GM18511 (cell line): ENCODE data around the gene PLXDC2.

Experiments used
- ATAC-seq: cut with Tn5 transposase; IDR thresholded peaks from one replicate; pipeline ENCODE4 v1.9.1; 2021; ENCODE audit warnings: mild to moderate bottlenecking, moderate library complexity; ENCODE audit not compliant: unreplicated experiment

The PLXDC2 gene

GRCh38 chr10:20303453-20304152, 487.4 kb downstream of the PLXDC2 start:
- ATAC-seq = no peak

DNA sequence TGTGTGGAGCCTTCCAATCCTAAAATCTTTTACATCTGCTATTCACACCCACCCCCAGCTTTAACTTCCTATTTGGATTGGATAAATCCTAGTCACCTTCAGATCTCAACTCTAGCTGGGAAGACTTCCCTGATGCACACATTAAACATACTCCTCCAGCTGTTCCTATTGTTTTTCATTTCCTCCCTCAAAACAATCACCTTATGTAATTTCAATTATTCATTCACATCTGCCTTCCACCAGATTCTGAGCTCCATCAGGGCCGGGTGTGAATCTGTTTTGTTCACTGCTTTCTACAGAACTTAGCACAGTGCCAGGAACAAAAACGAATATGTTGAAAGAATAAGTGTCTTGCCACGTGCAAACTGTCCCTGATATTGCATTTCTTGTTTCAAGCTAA, 497.4 kb downstream of the PLXDC2 start:
- ATAC-seq = no peak

DNA sequence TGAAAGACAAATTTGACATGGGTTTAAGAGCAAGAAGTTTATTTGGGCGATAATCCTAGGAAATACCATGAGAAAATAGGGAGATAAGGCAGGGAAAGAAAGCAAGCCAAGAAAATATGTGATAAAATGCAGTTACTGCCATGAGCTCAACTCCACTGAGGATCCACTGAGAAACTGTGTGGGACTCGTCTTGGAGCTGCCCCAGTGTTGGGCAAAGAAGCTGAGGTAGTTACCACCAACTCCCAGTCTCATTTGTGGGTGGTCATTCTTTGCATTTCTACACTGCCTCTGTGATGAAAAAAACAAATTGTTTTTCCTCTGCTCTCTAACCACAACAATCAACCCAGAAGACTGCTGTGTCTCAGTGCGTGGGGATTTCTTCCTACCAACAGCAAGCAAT, 498.2 kb downstream of the PLXDC2 start:
- no peak for ATAC-seq

- ATAC-seq = no peak
Measured at GRCh38 chr10:20327954-20328353, 511.7 kb downstream of the PLXDC2 start.

GRCh38 chr10:20330246-20330645, 514.0 kb downstream of the PLXDC2 start:
- no peak for ATAC-seq

DNA sequence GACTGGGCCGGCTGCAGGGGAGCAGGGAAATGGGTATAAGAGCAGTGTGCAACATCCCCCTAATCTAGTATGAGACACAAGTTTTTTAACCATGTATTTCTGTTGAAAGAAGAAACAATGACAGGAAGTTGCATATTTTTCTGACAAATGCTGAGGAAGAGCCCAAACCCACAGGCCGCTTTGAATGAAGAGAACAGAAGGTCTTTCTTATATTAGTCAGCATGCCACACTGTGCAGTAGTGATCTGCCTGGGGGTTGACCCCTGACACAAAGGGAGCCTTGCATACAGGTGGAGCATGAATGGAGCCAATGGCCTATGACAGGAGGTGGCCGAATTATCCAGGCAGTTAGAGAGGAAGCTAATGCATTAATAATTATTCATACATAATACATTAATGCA, 518.3 kb downstream of the PLXDC2 start:
- ATAC-seq = no peak
